Middle frontal gyrus (tissue), 1 donor: Measurements from ENCODE around the gene MATCAP1.

Experiments
- DNase-seq: peaks from one replicate; pipeline ENCODE4 v3.0.0-alpha.2; 2015; ENCODE audit warnings: low spot score; ENCODE audit errors: extremely low spot score

MATCAP1 gene

DNA sequence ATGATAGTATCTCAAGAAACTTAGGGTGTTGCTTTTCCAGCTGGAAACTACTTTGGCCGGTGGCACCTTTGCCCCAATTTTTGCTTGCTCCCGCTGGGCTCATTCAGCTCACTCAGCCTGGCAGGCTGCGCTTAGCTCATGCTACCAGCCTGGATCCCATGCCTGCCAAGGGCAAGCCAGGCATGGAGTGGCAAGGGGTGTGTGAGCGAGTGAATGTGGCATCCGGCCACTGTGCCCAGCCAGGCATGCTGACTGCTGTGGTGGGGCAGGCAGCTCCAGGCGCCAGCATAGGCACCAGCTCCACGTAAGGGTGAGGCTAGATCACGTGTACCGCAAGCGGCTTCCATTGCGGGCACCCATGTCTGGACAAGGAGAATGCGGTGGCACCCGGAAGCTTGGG is 42.4 kb downstream of the MATCAP1 start:
- DNase-seq = no peak

DNA sequence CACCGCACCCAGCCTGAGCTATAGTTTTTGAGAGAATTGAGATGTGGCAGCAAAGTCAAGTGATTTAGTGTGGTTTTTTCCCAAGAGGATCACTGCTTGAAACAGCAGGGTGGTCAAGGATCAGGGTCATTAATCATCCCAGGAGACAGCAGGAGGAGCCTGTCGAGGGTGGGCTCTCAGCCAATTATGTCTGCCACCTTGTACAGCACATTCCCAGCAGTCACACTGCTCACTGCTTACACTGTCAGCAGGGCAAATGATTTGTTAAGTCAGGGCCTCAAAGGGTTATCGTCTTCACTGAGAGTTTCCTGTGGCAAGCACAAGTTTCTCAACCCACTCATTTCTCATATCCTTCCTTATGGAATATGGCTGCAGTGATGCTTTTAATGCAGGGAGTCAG is 46.2 kb downstream of the MATCAP1 start:
- no peak for DNase-seq

GRCh38 chr16:67129422-67129821 is 54.3 kb downstream of the MATCAP1 start:
- DNase-seq = no peak

DNA sequence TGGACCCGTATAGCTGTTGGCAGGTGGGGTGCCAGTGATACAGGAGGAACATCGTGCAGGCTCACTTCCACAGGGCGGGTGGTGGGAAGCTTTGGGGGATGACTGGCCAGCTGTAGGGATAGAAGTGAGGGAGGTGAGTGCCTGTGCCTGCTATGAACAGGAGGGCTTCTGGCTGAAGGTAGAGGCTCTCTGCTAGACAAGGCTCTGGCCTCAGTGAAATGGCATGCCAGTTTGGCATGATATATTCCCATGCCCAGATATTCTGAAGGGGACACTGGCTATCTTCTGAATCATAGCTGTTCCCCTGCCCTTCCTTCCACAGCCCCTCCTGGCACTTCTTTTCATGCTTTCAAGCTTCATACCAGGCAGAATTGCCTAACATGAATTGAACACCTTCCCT is 54.9 kb downstream of the MATCAP1 start:
- no peak for DNase-seq

DNA sequence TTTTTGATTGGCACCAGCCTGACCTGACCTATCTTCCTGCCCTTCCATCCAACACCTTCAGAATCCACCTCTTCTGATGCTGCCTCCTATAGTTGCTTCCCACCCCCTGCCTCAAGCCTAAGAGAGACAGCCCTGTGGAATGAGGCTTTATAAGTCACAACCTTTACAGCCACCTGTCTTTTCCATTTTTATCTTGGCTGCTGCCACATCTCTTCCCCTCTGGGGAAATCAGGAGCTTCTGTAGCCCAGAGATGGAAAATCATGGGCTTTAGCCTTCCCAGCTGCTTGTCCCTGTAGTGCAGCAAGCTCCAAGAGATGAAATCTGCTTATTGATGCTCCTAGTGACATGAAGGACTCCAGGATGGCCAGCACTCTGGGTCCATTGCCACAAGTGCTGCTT is 55.3 kb downstream of the MATCAP1 start:
- no peak for DNase-seq
